Adipose tissue (tissue), 3 donors: ENCODE results near the gene STAG1. TPM values are rescaled to one million over a fixed set of nuclear protein-coding genes. Genes with fewer than 3 reads are reported as not detected.
"Not testable (repeated sequence)": the region's sequence is repeated elsewhere in the genome, so short reads cannot be mapped to it uniquely, and the experiment has no call there.

Experiments used
- H3K27ac ChIP-seq: one replicate; pipeline ENCODE4 v1.5.1; 2013; ENCODE audit warnings: low read depth, low read length
- WGBS, 3 donors: extraction: QIAGEN DNeasy Blood & Tissue Kit; methylation state at CpG; one replicate each; pipeline ENCODE4 v1.1.7; 2013; 5-methylcytosine and 5-hydroxymethylcytosine counted together
- polyA plus RNA-seq, 3 donors: library from polyadenylated mRNA; stranded (reverse); fragments of 200-250 nt; gene quantifications; one replicate each; pipeline ENCODE4 v1.2.3, GENCODE V29; 2013
- donor health status: healthy with polysubstance abuse.
- donor health status: Bipolar disorder and iron deficiency.
- donor health status: healthy.

The STAG1 gene
- polyA plus RNA-seq, 3 donors, result 7.7 to 16.0 (median 11.9) TPM

DNA sequence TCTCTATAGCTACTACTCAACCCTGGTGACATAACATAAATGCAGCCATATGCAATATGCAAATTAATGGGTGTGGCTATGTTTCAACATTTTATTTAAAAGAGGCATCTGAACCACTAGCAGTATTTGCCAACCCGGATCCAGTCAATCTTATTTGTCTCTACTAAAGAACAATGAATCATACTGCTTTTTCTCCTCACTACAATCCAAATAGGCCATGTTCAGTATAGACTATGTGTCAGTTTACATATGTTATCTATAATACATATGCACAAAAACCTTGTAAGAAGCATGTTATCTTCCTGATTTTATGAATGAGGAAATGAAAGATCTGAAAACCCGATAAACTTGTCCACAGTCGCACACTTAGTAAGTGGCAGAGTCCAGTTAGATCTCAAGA, 125.7 kb downstream of the STAG1 start:
- no peak overlapping the region for H3K27ac ChIP-seq
- 47 to 81% (median 73%) methylated on average over 3 of the region's 3 CpGs for WGBS, 3 donors

DNA sequence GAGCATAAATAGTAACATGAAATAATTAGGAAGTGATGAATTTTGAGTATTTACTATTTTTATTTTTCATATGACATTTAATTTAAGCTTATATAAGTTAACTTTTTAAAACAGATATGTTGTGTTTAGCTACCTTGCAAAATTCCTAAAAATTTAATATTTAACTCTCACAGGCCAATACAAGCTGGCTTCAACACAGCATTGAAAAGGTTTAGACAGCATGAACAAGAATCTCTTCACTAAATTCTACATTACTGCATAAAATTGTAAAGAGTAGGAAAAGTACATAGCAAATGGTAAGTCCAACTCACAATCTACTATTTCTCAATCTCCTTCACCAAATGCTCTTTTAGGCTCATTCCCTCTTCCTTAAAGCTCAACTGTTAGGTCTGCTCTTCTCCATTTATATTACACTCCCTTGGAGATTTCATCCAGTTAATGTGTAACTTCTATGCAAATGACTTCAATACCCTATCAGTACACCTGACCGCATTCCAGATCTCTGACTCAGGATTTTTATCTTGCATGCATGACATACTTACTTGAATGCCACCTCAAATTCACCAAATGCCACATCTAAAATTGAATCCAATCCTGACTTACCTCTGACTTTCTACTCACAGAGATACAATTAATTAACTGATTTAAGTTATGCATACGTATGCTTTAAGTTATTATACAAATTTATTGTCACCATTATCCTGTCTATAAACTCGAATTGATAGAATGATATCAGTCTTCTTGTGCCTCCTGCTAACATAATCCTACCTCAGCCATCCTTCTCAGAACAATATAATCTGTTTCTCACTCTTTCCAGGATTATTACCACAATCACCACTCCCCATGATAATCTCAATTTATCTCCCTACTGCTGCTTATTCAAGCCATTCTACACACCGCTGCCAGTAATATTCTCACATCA, 127.0 kb downstream of the STAG1 start:
- 42 to 94% (median 92%) methylated on average over 4 of the region's 4 CpGs for WGBS, 3 donors
- H3K27ac ChIP-seq, result no peak overlapping the region

DNA sequence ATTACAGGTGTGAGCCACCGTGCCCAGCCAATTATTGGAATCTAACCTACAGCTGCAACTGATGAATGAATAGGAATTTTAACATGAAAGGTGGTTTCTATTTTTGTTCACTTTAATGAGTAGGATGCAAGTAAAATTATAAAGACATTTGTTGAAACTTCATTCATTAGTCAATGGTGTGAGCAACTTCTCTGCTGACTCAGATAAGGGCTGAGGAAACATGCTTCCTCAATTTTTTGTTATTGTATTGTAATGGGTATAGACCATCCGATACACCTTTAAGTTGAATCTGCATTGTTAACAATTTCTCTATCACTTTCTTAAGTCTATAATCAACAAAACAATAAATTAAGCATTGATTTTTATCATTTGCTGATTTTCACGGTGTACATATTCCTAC, 127.8 kb downstream of the STAG1 start:
- WGBS, 3 donors, result 83 to 88% (median 84%) methylated on average over 3 of the region's 3 CpGs
- no peak overlapping the region for H3K27ac ChIP-seq

DNA sequence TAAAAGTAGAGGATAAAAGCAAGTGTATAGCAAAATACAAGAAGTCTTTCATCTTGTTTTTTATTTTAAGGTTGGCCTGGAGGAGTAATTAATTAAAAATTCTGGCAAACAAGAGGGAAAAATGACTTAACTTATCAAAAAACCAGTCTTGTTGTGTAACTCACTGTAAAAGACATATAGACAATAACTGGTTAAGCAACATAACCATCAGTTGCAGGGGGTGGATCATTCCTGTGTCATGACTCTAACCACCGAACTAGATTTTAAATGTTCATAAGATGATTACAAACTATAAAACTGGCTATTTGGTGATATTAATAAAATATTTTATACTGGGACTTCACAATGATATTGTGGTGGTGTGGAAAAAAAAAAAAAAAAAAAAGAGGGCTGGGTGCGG, 130.6 kb downstream of the STAG1 start:
- H3K27ac ChIP-seq, result no peak overlapping the region
- 28 to 68% (median 61%) methylated on average over 1 to 2 of the region's 2 CpGs for WGBS, 3 donors

DNA sequence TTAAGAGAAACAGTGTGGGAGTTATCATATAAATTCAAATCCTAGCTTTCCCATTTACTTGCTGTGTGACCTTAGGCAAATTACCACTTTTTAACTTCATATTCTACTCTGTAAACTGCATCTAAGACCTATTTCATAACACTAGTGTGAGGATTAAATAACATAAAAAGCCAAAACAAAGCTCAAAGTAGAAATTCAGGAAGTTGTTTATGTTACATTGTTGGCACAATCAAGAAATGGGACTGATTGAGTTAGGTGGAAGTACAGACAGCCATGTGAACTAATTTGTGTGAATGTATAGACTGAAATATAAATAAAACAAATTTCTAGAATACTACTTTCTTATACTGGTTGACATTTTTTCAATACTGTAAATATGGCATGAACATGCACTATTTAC, 131.7 kb downstream of the STAG1 start:
- H3K27ac ChIP-seq, result no peak overlapping the region

DNA sequence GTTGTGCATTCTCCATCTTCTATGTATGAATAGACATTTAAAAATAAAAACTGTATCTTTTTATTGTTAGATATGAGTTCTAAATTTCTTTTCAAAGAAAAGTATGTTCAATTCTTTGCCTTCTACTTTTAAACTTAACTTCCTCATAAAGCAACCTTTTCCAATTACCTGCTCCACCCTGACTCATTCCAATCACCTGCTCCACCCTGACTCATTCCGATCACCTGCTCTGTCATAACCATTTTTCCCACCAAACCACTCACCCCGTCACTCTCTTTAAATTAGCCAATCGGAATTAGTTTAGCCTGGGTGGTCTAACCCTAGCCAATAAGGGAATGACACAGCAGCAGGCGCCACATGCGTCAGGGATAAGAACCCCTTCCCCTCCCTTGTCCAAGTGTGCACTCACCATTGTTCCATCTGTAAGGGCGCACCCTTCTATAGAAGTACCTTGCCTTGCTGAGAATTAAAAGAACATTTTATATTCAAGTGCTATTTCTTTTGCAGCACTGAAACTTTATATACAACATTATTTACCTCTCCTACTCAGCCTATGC, 134.1 kb downstream of the STAG1 start:
- H3K27ac ChIP-seq, result not testable (repeated sequence)
- WGBS, 3 donors, result 81 to 96% (median 90%) methylated on average over 6 of the region's 6 CpGs

DNA sequence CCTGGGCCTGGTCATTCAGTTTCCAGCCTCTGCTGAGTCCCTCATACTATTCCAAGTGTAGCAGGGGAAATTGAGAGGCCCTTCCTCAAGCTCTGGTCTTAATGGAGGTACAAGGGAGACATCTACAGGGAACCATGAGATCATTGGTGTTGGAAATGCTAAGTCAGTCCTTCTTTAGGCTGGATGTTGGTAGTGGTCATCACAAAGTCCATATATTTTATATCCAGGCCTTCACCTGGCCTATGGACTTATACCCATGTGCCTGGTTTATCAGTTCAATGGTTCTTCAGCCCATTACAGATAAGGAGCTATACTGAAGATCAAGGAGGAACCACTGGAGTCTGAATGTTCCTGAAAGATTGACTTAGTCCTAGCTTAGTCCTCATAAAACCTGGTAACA, 135.0 kb downstream of the STAG1 start:
- H3K27ac ChIP-seq, result no peak overlapping the region

DNA sequence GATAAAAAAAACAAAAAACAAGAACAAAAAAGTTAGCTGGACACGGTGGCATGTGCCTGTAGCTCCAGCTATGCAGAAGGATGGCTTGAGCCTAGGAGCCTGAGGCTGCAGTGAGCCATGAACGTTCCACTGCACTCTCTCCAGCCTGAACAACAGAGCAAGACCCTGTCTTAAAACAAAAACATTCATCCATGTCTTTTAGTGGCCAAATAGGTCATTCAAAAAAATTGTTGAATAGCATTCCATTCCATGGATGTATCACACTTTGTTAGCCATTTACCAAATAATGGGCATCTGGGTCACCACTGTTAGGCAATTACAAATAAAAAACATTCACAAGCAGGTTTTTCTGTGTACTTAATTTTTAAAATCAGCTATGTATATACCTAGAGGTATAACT, 139.7 kb downstream of the STAG1 start:
- H3K27ac ChIP-seq, result no peak overlapping the region
- 89 to 95% (median 93%) methylated on average over 2 of the region's 2 CpGs for WGBS, 3 donors

DNA sequence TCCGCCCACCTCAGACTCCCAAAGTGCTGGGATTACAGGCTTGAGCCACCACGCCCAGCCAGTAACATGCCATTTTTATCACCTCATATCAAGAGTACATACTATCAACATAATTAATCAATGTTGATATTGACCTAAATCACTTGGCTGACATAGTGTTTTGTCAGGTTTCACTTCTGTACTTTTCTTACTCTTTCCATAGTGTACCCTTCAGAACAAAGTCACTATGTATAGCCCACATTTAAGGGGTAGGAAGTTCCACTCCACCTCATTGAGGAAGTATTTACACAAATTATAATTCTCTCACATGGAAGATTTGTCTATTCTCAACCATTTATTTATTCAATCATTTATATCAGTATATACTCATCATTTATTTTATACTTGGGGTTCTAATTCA, 145.2 kb downstream of the STAG1 start:
- no peak overlapping the region for H3K27ac ChIP-seq

DNA sequence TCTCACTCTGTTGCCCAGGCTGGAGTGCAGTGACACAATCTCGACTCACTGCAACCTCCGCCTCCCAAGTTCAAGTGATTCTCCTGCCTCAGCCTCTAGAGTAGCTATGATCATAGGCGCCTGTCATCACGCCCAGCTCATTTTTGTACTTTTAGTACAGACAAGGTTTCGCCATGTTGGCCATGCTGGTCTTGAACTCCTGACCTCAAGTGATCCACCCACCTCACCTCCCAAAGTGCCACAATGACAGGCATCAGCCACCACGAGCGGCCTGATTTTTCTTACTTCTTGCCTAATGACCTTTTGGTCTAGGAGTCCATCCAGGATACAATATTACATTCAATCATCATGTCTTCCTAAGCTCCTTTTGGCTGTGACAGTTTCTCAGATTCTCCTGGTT, 146.0 kb downstream of the STAG1 start:
- 97 to 98% (median 98%) methylated on average over 7 of the region's 7 CpGs for WGBS, 3 donors
- H3K27ac ChIP-seq, result not testable (repeated sequence)

More for the DNA sequence above, 145.2 kb downstream of the STAG1 start:
- WGBS, 3 donors, result 93 to 100% (median 99%) methylated on average over 2 of the region's 2 CpGs

DNA sequence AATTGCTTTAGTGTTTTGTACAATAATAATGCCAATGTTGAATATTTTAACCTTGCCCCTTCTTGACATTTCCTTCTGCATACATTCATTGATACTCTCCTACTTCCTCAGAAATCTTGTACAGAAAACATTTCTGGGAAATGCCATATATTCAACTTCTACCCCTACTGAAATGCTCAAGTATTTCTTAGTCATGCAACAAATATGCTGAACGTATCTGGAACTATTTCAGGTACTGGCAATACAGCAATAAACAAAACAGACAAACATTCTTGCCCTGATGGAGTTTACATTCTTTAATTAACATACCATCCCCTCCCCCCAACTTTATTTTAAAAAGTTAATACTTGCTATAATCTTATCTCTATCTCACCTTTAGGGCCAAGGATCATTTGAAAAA, 147.2 kb downstream of the STAG1 start:
- no peak overlapping the region for H3K27ac ChIP-seq
- WGBS, 3 donors, result 76 to 81% (median 80%) methylated on average over 1 of the region's 1 CpG

DNA sequence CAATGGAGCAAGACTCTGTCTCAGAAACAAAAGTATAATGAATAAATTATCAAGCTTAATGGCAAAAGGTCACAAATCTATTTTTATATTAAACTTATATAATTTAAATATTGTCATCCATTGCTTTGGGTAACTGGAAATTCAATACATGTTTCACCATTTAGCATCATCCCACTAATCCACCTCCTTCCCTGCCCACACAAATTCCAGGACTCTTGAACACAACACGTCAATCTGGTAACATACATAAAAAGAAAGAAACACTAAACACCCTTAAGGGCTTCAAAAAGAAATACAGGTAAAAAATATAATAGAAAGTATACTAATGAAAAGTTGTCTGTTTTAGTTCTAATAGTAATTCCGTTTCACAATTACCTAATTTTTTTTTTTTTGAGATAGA, 149.4 kb downstream of the STAG1 start:
- no peak overlapping the region for H3K27ac ChIP-seq
- WGBS, 3 donors, result 85 to 96% (median 93%) methylated on average over 2 of the region's 2 CpGs

DNA sequence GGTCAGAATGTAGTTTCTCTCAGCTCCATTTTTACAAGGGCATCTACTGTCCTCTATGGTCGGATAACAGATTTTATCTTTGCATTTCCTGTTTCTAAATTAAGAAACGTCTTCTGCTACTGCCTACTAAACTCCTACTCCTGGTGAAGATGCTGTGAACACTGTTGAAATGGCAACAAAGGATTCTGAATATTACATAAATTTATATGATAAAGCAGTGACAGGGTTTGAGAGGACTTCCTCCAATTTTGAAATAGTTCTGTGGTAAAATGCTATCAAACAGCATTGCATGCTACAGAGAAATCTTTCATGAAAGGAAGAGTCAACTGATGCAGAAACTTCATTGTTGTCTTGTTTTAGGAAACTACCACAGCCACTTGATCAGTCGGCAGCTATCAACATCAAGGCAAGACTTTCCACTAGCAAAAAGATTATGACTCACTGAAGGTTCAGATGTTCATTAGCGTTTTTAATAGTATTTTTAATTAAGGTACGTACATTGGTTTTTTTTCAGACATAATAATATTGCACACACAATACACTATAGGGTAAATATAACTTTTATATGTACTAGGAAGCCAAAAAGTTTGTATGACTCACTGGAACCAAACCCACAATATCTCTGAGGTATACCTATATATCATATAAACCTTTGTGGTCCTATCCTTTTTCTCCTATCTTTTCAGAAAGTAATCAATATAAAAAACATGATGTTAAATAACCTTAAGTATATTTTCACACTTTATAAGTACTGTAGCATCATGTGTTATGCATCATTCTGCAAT, 156.1 kb downstream of the STAG1 start:
- WGBS, 3 donors, result 49 to 64% (median 52%) methylated on average over 5 of the region's 5 CpGs
- no peak overlapping the region for H3K27ac ChIP-seq

DNA sequence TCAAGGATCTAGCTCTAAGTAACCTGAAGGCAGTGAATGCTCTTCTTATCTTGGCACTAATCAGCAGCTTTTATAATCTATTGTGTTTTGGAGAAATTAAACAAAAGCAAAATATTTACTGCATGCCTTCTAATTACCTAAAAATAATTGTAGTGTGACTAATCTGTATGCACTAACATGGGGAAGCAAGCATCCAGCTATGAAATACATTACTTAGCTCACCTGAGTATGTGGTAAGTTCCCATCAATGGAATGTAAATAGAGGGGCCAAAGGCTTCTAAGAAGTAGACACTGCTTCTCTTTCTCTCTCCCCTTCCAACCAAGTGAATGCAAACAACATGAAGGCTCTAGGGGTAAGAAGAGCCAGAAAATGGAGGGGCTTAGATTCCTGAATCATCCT, 165.6 kb downstream of the STAG1 start:
- no peak overlapping the region for H3K27ac ChIP-seq

DNA sequence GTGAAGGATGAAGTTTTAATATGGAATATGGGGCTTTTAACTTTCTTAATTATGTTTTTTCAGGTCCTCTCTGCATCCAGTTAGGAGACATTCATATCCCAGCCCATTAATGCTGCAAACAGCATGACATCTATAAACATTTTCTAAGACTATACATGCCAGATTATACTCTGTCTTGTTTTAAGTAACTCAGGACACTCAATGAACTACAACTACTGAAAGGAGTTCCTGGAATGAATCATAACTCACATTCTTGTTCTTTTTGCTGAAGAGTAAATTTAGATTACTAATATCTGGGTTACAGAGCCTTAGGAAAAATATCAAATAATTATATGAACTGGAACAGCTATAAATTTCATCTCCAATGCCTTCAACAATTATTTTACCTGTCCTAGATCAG, 167.4 kb downstream of the STAG1 start:
- H3K27ac ChIP-seq, result no peak overlapping the region

DNA sequence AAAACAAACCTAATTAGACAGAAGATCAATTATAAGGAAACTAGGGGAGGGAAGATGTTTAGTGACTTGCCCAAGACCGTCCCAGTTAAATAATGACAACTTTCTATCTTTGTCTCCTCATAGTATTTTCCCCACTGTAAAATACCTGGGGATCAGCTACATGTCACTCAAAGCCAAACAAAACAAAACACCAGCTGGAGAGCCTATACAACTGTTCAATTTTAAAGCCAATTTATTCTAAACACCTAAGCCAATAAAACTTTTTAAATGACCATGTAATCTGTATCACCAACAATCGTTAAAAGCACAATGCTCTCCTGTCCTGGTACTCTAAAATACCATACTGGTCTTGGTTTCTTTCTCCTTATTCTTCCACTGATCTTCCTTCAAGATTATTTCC, 168.4 kb downstream of the STAG1 start:
- 93 to 97% (median 93%) methylated on average over 2 of the region's 2 CpGs for WGBS, 3 donors
- no peak overlapping the region for H3K27ac ChIP-seq

DNA sequence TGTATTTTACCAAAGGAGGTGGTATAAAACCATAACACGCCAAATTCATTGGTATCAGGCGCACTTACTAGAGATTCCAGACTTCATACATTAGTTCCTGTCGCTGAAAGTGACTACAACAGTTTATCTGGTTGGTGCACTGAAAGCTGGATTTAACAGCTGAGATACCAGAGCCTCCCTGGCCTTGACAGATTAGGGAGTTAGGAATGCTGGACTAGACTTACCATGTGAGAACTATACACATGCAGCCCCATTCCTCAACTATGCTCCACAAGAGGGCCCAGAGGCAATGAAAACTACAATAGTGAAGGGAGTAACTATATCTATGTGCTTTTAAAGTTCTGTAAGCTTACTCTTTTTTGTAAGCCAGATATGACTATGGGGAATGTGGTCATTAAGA, 174.4 kb downstream of the STAG1 start:
- H3K27ac ChIP-seq, result no peak overlapping the region
- WGBS, 3 donors, result 93 to 98% (median 98%) methylated on average over 3 of the region's 3 CpGs

DNA sequence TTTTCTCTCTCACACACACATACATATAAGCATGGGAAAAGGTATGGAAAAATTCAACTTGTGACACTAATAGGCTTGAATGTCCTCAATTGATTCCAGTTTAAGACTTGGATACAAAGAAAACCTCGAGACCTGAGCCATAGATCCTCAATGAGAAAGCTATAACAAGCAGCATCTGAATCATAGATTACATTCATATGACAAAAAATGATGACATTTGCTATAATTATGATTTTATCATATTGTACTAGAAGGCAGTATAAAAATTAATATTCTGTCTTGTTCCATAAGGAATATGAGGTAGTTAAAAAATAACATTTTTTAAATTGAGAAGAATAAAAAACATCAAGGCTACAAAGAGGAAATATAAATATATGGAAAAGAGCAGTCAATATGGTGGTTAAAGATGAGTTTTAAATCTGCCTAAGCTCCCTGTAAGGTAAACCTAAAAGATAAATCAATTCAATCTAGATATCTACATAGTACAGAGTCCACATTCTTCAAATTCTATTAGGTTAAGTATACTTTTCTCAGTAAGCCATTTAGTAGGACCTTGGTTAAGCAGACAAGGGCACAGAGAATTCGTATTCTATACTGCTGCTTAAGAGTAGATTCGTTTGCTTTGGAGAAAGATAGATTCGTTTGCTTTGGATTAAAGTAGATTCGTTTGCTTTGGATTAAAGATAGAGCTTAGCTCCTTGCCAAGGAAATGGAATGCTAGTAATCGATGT, 175.7 kb downstream of the STAG1 start:
- H3K27ac ChIP-seq, result no peak overlapping the region
- WGBS, 3 donors, result 38 to 83% (median 82%) methylated on average over 6 of the region's 6 CpGs

DNA sequence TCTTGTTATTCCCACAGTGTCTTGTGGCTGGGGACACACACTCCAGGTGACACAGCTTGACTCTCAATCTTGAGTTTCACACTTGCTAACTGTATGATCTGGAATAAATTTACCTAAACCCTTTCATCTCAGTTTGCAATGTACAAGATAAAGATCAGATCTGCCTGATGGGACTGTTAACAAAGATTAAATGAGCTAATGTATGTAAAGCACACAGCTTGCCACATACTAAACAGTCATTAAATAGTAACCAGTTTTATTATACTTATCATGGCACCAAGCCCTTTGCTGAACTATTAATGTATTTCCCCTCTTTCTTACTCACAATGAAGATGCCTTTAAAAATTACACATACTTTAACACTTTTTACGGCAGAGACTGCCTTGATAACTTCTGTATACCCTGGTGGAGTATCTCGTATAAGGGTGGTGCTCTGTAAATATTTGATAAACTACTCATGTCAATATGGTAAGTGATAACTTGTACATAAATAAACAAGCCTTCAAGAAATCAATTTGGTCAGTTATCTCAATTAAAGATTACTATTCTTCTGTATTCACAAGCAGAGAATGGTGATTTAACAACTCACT, 184.5 kb downstream of the STAG1 start:
- 41 to 94% (median 88%) methylated on average over 2 of the region's 2 CpGs for WGBS, 3 donors
- H3K27ac ChIP-seq, result no peak overlapping the region
